ENCODE results near the gene MYBPC2.

The MYBPC2 gene

DNA sequence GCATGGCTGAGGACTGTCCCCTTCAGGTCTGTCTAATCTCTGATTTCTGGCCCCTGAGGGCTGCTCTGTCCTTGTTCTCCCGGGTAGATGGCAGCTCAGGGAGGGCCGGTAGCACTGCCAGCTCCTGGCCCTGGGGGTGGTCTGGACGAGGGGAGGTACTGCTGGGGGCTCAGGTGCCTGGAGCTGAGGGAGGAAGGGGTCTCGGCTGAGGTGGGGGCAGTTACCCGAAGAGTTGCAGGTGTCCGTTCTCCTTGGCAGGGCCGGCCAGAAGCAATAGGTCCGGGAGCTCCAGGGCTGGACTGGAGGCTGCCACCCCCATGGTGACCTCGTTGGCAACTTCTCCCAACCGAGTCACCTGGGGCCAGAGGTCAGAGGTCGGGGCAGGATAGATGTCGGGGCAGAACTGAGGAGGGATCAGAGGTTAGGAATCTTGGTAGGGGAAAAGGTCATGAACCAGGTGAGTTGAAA is 42.4 kb downstream of the MYBPC2 start:
- TF ChIP-seq ZNF248 (tag by site-specific recombination; IDR thresholded peaks at IDR 0.05) (no peak), BCL11A (tag by site-specific recombination; IDR thresholded peaks at IDR 0.05; ENCODE audit: low read depth) (peak; percentile 21; the same call in 1 of the 2 replicates)
- no peak overlapping the region for H3K27ac ChIP-seq (ENCODE audit: extremely low read depth, low read depth, low read length)

GRCh38 chr19:50475736-50476223 is 43.1 kb downstream of the MYBPC2 start:
- TF ChIP-seq ZNF23 (tag by site-specific recombination; IDR thresholded peaks at IDR 0.05; ENCODE audit: borderline replicate concordance) = 0 out of 2 replicates have a peak, but pooled peaks have one; percentile 21
- no peak for TF ChIP-seq ZBTB6 (tag by site-specific recombination; IDR thresholded peaks at IDR 0.05)
- TF ChIP-seq ZNF785 (tag by site-specific recombination; IDR thresholded peaks at IDR 0.05) = peak; percentile 17; the same call in 1 of the 2 replicates
- TF ChIP-seq, protein P1, sequence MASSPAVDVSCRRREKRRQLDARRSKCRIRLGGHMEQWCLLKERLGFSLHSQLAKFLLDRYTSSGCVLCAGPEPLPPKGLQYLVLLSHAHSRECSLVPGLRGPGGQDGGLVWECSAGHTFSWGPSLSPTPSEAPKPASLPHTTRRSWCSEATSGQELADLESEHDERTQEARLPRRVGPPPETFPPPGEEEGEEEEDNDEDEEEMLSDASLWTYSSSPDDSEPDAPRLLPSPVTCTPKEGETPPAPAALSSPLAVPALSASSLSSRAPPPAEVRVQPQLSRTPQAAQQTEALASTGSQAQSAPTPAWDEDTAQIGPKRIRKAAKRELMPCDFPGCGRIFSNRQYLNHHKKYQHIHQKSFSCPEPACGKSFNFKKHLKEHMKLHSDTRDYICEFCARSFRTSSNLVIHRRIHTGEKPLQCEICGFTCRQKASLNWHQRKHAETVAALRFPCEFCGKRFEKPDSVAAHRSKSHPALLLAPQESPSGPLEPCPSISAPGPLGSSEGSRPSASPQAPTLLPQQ (tag by site-specific recombination; IDR thresholded peaks at IDR 0.05) = no peak
- TF ChIP-seq ZNF335 (tag by site-specific recombination; conservative IDR thresholded peaks at IDR 0.05) = peak; percentile 58; the same call in 1 of the 2 replicates
- TF ChIP-seq ZNF169 (tag by site-specific recombination; IDR thresholded peaks at IDR 0.05) = 0 out of 2 replicates have a peak, but pooled peaks have one; percentile 50
- TF ChIP-seq ZNF776 (tag by site-specific recombination; IDR thresholded peaks at IDR 0.05; ENCODE audit: borderline replicate concordance) = no peak
- TF ChIP-seq ZNF792 (tag by site-specific recombination; IDR thresholded peaks at IDR 0.05) = peak; percentile 59; the same call in 1 of the 2 replicates
- CTCF ChIA-PET = interaction anchor here (0.5 to 3.8 kb wide), 2 partner anchors 14 to 329 kb away, joined by 3 to 20 read pairs; no protein-coding TSS in a partner anchor
- Histone ChIP-seq H3K4me3 (ENCODE audit: low read depth, low read length) (no peak overlapping the region), H3K4me1 (ENCODE audit: control insufficient read depth, insufficient read depth, low read length) (peaks cover 7% of the 10 kb centered on the region; the same call in 1 of the 2 replicates), H3K9me3 (ENCODE audit: control insufficient read depth, insufficient read depth, low read depth, low read length) (no peaks in the 10 kb centered on the region), H3K27ac (ENCODE audit: extremely low read depth, low read depth, low read length) (no peak overlapping the region), H3K36me3 (ENCODE audit: control insufficient read depth in 2 of 2, insufficient read depth in 1 of 2, low read length in 2 of 2) (peaks cover 4 to 26% of the 10 kb centered on the region in 2 experiments; a peak in 2 of 3 replicates)
- POLR2A ChIA-PET = no interaction called here

More for the DNA sequence above, 42.4 kb downstream of the MYBPC2 start:
- H3K9me3 ChIP-seq (ENCODE audit: control insufficient read depth, insufficient read depth, low read depth, low read length) = no peaks in the 10 kb centered on the region
- peaks cover 7% of the 10 kb centered on the region; the same call in 1 of the 2 replicates for H3K4me1 ChIP-seq (ENCODE audit: control insufficient read depth, insufficient read depth, low read length)
- H3K4me3 ChIP-seq (ENCODE audit: low read depth, low read length) = no peak overlapping the region
- POLR2A ChIA-PET = interaction anchor here (0.8 kb wide), 1 partner anchor 14 kb away, joined by 4 read pairs; no protein-coding TSS in a partner anchor
- peaks cover 3 to 20% of the 10 kb centered on the region in 2 experiments; a peak in 1 of 3 replicates for H3K36me3 ChIP-seq (ENCODE audit: control insufficient read depth in 2 of 2, insufficient read depth in 1 of 2, low read length in 2 of 2)
- CTCF ChIA-PET = interaction anchor here (0.5 to 3.8 kb wide), 4 partner anchors 14 to 328 kb away, joined by 3 to 20 read pairs (median 4); no protein-coding TSS in a partner anchor

- POLR2A ChIA-PET = no interaction called here
- CTCF ChIA-PET = interaction anchor here (0.6 to 0.9 kb wide), 3 partner anchors 12 to 240 kb away, joined by 3 to 6 read pairs (median 4); no protein-coding TSS in a partner anchor
- H3K4me1 ChIP-seq (ENCODE audit: control insufficient read depth, insufficient read depth, low read length) = peaks cover 7% of the 10 kb centered on the region; the same call in 1 of the 2 replicates
- 0 out of 2 replicates have a peak, but pooled peaks have one; percentile 8 for TF ChIP-seq RBAK (tag by site-specific recombination; IDR thresholded peaks at IDR 0.05)
- no peak for TF ChIP-seq SALL2 (tag by site-specific recombination; IDR thresholded peaks at IDR 0.05; ENCODE audit: borderline replicate concordance)
- TF ChIP-seq ZNF776 (tag by site-specific recombination; IDR thresholded peaks at IDR 0.05; ENCODE audit: borderline replicate concordance) = no peak
- TF ChIP-seq SP7 (tag by site-specific recombination; IDR thresholded peaks at IDR 0.05) = peak; percentile 89
- peak; percentile 97 for TF ChIP-seq ZXDB (tag by site-specific recombination; IDR thresholded peaks at IDR 0.05)
- TF ChIP-seq KLF17 (tag by site-specific recombination; IDR thresholded peaks at IDR 0.05) = 0 out of 2 replicates have a peak, but pooled peaks have one; percentile 49
- TF ChIP-seq ZNF19 (tag by site-specific recombination; IDR thresholded peaks at IDR 0.05; ENCODE audit: low read depth) = no peak
- no peak for TF ChIP-seq ZNF223 (tag by site-specific recombination; IDR thresholded peaks at IDR 0.05)
- TF ChIP-seq ZFHX2 (tag by site-specific recombination; conservative IDR thresholded peaks at IDR 0.05) = peak; percentile 44
- no peak for TF ChIP-seq ZNF555 (tag by site-specific recombination; conservative IDR thresholded peaks at IDR 0.05)
- peak; percentile 71 for TF ChIP-seq ZNF843 (tag by site-specific recombination; IDR thresholded peaks at IDR 0.05)
- TF ChIP-seq ZNF501 (tag by site-specific recombination; IDR thresholded peaks at IDR 0.05) = peak; percentile 98
- TF ChIP-seq SCRT2 (tag by site-specific recombination; IDR thresholded peaks at IDR 0.05) = peak; percentile 97
- TF ChIP-seq ELK4 (IDR thresholded peaks at IDR 0.05; ENCODE audit: borderline replicate concordance, low read depth, low read length) = no peak
- TF ChIP-seq ZNF610 (tag by site-specific recombination; IDR thresholded peaks at IDR 0.05; ENCODE audit: borderline replicate concordance) = peak; percentile 75; the same call in 1 of the 2 replicates
- TF ChIP-seq ZNF521 (tag by site-specific recombination; IDR thresholded peaks at IDR 0.05) = no peak
These were observed 43.7 kb downstream of the MYBPC2 start, which contains the start of the genes EMC10 and GARIN5A for GRCh38 chr19:50476224-50476906. Gene EMC10, plus strand, starts transcription at chr19:50476507. Its CDS starts 38 bp downstream, at chr19:50476545. Gene GARIN5A, minus strand, starts transcription at chr19:50476848. Its CDS starts 460 bp downstream, at chr19:50476388.

More at GRCh38 chr19:50476224-50476906, 43.7 kb downstream of the MYBPC2 start, which contains the start of the genes EMC10 and GARIN5A:
- peaks cover 9 to 32% of the 10 kb centered on the region in 2 experiments; a peak in 2 of 3 replicates for H3K36me3 ChIP-seq (ENCODE audit: control insufficient read depth in 2 of 2, insufficient read depth in 1 of 2, low read length in 2 of 2)
- no peaks in the 10 kb centered on the region for H3K9me3 ChIP-seq (ENCODE audit: control insufficient read depth, insufficient read depth, low read depth, low read length)
- H3K27ac ChIP-seq (ENCODE audit: extremely low read depth, low read depth, low read length) = peak within 1 kb of the TSS; percentile 98
- H3K4me3 ChIP-seq (ENCODE audit: low read depth, low read length) = peak within 1 kb of the TSS; percentile 96
